A549 treated with ZK216348 at 1 μM for 4 hours (cell line): ENCODE measurements around the gene ACAD10. TPM values are rescaled to one million over a fixed set of nuclear protein-coding genes. Genes with fewer than 3 reads are reported as not detected.

Source experiments
- total RNA-seq: library from RNA; stranded (reverse); fragments of 200-300 nt; extraction: Qiagen RNA extraction; gene quantifications from 5 replicates; pipeline ENCODE4 v1.2.3, GENCODE V29; 2022; ENCODE audit warnings: low read depth

ACAD10 gene
- total RNA-seq = 9.3 to 14.7 TPM (median 11.8 TPM) in 5 replicates

DNA sequence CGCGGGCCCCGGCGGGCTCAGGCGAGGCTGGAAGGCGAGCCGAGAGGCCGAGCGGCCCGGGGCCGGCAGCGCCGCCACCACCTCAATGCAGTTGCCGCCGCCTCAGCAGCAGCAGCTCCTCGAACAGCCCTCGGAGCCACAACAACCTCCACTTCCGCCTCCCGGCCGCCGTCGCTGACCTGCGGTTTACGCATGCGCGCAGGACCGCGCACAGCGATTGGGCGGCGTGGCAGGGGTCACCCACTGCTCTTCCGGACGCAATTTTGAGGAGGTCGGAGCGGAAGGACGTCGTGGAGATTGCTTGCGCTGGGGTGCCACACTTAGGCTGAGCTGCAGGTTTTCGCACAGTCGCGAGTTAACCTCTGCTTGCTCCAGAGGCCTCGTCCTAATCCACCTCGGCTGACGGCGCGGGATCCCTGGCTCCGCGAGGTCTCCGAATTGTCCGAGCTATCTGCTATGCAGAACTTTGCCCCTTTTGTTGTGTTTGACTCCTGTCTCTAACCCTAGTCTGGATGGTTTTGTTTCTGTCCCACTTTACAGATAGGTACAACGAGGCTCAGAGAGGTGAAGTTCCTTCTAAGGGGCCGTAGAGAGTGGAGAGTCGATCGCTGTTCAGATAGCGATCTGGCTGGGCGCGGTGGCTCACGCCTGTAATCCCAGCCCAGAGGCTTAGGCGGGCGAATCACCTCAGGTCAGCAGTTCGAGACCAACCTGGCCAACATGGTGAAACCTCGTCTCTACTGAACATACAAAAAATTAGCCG, at the start of gene ACAD10, which contains the start of gene BRAP:
TSS of gene ACAD10 (plus strand) at position 243 of the 763 bp plus-strand sequence. CDS start 6,657 bp downstream, outside the sequence.
TSS of gene BRAP (minus strand) at position 146 of the 763 bp plus-strand sequence. CDS start 164 bp downstream, outside the sequence.

DNA sequence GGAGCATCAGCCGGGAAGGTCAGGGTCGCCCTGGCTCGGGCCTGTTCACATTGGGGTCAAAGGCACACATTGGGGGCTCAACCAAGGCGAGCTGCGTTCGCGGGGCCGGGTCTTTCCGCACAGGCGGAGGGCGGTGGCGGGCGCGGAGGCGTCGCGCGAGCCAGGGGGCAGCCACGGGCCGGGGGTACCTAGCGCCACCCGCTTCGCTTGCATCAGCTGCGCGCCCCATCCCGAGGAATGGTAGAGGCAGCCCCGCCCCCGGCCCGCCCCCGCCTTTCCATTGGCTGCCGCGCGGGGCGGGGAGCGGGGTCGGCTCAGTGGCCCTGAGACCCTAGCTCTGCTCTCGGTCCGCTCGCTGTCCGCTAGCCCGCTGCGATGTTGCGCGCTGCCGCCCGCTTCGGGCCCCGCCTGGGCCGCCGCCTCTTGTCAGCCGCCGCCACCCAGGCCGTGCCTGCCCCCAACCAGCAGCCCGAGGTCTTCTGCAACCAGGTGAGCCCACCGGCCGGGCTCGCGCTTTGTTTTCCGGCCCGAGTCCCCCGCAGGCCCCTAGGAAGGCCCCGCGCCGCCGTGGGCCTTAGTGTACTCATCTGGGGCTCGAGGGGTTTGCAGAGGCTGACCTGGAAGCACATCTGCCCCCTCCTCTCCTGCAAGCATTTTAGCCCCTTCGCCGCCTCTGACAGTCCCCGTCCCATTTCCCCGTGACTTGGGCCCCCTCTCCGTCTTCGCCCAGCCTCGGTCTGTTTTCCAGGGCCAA, 80.9 kb downstream of the ACAD10 start, which contains the start of gene ALDH2:
TSS of gene ALDH2 (plus strand) at position 326 of the 754 bp plus-strand sequence. CDS start at position 376, 50 bp downstream.

Other genes starting within 250 kb of the ACAD10 start
- gene ATXN2, start 86.7 kb upstream of the ACAD10 start, total RNA-seq = 42.2 to 56.6 TPM (median 51.6 TPM) in 5 replicates
- gene BRAP, start 97 bp upstream of the ACAD10 start, total RNA-seq = 11.2 to 14.9 TPM (median 13.0 TPM) in 5 replicates
- gene ALDH2, start 80.9 kb downstream of the ACAD10 start, total RNA-seq = 62.6 to 97.6 TPM (median 86.6 TPM) in 5 replicates
- gene MAPKAPK5, start 156.2 kb downstream of the ACAD10 start, total RNA-seq = 50.0 to 61.6 TPM (median 56.9 TPM) in 5 replicates